HG03280 (cell line): ENCODE measurements around the gene SORT1.
A peak's percentile ranks its signal among the peaks of the same experiment; 100 is the strongest.
"Not testable (repeated sequence)": the region's sequence is repeated elsewhere in the genome, so short reads cannot be mapped to it uniquely, and the experiment has no call there.

Experiments
- ATAC-seq: cut with Tn5 transposase; IDR thresholded peaks from one replicate; pipeline ENCODE4 v1.9.1; 2021; ENCODE audit warnings: mild to moderate bottlenecking, moderate library complexity; ENCODE audit not compliant: unreplicated experiment

Gene SORT1

GRCh38 chr1:109301874-109302273 lies 95.8 kb downstream of the SORT1 start:
- ATAC-seq: no peak

DNA sequence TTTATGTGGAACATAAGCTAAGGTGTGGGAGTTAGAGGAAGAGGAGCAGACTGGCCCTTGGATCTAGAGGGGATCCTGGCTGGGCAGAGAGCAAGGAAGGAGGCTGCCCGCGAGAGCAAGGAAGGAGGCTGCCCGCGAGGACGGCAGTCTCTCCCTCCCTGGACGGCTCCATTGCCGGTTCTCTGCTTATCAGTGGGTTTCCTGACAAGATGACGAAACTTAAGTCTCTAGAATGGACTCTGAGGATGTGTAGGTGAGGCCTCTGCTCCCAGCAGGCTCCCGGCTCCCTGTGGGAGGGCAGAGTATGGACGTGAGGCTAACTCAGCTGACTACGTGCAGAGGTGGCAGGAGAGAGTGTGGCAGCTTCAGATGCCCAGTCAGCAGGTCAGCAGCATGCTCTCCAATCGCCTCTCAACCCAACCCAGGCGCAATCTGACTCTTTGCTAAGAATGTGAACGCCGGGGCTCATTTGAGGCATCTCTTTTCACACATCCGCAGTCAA lies 97.0 kb downstream of the SORT1 start:
- no peak for ATAC-seq

DNA sequence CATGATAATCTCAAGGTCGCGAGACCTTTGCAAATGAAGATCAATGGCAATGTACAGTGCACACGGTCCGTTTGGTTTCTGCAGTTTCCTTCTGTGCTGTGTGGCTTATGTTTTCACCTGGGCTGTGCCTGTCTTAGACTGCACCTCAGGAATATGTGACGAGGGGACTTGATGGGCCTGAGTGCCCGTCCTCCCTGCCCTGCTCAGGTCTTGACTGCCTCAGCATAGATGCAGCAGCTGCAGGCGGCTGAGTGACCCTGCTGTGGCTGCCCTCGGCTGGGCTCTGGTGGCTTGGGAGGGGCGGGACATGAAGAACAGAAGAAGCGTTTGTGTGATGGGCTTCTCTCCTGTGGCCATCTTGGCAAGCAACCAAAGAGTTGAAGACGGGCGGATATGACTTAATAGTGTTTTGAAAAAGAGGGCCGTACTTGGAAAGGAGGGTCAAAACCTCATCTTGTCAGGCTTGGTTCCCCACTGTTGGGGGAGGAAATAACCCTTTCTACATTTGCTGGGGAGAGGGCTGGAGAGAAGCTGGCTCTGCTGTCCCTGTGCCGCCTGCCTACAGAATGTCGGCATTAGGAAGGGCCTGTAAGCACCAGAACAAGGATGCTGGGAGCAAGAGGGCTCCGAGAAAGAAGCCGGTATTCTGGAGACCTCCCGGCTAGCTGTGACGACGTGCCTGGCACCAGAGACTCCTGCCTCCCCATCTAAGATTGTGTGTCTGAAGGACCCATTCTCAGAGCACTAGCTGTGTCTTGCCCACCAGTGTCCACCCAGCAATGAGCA lies 98.0 kb downstream of the SORT1 start:
- no peak for ATAC-seq

- no peak for ATAC-seq
Observed at GRCh38 chr1:109298666-109299557, 98.8 kb downstream of the SORT1 start.

DNA sequence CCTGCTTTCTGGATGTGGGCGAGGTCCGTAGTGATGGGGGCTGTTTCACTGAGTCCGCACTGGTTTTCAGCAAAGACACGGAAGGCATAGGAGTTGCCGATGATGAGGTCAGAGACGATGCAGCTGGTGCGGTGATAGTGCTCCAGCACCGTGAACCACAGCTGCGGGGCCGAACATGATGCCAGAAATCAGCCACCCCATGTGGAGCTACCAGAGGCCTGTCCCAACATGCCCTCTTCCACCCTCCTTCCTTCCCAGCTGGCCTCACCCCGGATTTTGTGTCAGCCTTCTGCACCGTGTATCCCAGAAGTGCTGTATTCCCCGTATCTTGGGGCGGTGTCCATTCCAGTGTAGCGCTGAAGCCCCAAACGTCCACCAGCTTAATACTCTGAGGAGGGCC lies 100.9 kb downstream of the SORT1 start:
- ATAC-seq: no peak

- no peak for ATAC-seq
Observed at GRCh38 chr1:109295712-109296415, 101.9 kb downstream of the SORT1 start.

- ATAC-seq: no peak
Observed at GRCh38 chr1:109294481-109294880, 103.2 kb downstream of the SORT1 start.

DNA sequence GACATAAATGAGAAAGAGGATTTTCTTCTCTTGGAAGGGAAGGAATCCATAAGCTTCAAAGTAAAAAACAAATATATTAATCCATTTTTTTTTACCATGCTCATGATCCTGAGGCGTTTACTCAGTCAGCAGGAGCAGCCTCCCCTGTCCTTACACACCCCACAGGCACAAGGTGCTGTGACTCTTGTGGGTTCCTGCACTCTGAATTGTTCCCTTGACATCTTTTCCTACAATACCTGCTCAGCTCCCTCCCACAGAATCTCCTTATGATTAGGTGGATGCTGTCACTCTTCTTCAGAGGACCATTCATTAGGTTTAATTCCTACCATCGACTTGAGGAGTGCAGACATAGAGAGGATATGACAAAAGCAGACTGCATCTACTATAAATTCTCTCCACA lies 104.7 kb downstream of the SORT1 start:
- ATAC-seq: no peak

GRCh38 chr1:109292364-109292763 lies 105.4 kb downstream of the SORT1 start:
- no peak for ATAC-seq

GRCh38 chr1:109290998-109291397 lies 106.7 kb downstream of the SORT1 start:
- no peak for ATAC-seq

DNA sequence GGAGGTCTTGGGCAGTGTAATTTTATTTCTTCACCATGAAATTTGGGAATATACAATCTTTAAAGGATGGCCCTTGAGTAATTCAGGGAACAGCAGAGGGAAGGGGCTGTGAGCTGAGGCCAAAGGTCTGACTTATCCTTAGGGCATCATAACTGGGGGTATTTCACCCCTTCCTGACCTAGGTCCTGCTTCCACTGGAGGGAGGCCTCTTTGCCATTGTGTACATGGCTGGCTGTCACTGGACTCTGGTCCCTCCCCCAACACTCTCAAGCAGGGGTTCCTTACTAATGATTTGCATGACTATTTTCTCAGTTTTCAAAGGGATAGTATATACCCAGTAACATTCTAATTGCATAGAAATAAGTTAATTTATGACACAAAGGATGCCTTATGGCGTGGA lies 107.6 kb downstream of the SORT1 start:
- no peak for ATAC-seq

DNA sequence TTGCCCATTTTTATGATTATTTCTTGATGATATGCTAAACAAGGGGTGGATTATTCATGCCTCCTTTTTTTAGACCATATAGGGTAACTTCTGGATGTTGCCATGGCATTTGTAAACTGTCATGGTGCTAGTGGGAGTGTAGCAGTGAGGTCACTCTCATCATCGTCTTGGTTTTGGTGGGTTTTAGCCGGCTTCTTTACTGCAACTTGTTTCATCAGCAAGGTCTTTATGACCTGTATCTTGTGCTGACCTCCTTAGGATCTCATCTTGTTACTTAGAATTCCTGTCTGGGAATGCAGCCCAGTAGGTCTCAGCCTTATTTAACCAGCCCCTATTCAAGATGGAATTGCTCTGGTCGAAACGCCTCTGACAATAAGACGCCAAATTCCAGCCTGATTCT lies 111.0 kb downstream of the SORT1 start:
- not testable (repeated sequence) for ATAC-seq

GRCh38 chr1:109283748-109284600 lies 113.7 kb downstream of the SORT1 start:
- no peak for ATAC-seq

GRCh38 chr1:109282952-109283747 lies 114.6 kb downstream of the SORT1 start, which contains the start of gene PSRC1:
Gene PSRC1, minus strand, starts transcription at chr1:109283145.
- peak; percentile 94 for ATAC-seq

DNA sequence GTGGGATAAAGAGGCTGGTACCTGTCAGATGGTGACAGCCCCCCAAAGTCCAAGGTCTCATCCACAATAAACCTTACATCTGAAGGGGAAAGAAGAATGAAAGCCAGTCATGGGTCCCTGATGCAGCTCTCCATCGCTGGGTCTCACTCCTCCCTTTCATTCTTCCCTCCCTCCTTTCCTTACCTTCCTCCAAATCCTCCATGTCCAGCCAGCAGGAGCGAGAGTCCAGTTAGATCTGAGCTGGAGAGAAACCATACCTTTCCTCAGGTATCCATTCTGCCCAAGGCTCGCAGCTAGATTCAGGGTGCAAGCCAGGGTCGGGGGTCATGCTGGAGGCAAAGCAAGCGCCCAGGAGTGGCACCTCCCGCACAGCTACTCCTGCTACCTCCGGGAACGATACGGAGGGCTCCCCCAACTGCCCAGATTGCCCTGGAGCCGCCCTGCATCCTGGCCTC lies 115.2 kb downstream of the SORT1 start:
- ATAC-seq: no peak

- no peak for ATAC-seq
Observed at GRCh38 chr1:109281680-109282496, 115.8 kb downstream of the SORT1 start.

DNA sequence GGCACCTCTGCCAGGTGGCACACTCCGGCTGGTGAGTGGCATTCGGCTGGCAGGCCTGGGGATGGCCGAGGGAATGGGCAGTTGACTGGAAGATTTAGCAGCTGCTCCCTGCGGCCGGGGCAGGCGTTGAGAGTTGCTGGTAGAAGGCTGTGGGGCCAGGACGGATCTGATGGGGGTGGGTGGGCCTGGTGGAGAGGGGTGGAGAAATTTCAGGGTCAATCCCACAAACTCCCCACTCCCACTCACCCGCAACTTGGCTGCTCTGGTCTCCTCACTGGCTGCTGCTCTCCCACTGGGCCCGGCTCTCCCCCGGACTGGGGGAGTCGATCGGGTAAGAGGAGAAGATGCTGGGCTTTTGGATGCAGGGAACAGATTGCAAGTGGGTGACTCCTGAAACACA lies 116.9 kb downstream of the SORT1 start:
- no peak for ATAC-seq

GRCh38 chr1:109279615-109280278 lies 118.0 kb downstream of the SORT1 start:
- no peak for ATAC-seq
